ENCODE results near the gene NSG2.

The NSG2 gene

GRCh38 chr5:174073122-174073660, 27.7 kb downstream of the NSG2 start:
- 100% methylated on average over 1 of the region's 3 CpGs for WGBS (ENCODE audit: insufficient coverage)
- H3K27me3 ChIP-seq (replicated peaks in 2 of 5; ENCODE audit: control insufficient read depth in 4 of 5, insufficient read depth in 5 of 5, low read length in 4 of 5): peaks cover 0 to 11% (median 2%) of the 10 kb centered on the region in 5 experiments
- ChIA-PET CTCF (no interaction called here), POLR2A (no interaction called here)
- no peak for DNase-seq
- H3K27ac ChIP-seq (ENCODE audit: insufficient read depth in 1 of 2, low read depth in 1 of 2, low read length in 2 of 2, poor library complexity in 1 of 2, severe bottlenecking in 2 of 2): no peak overlapping the region
- peaks cover 0 to 4% (median 0%) of the 10 kb centered on the region in 5 experiments for H3K9me3 ChIP-seq (ENCODE audit: control extremely low read depth in 1 of 5, control insufficient read depth in 4 of 5, insufficient read depth in 2 of 5, low read depth in 1 of 5, low read length in 4 of 5)
- no peak overlapping the region for H3K4me3 ChIP-seq (ENCODE audit: control insufficient read depth in 1 of 7, extremely low read depth in 1 of 7, insufficient read depth in 4 of 7, low read depth in 2 of 7, low read length in 6 of 7)
- no peaks in the 10 kb centered on the region for H3K4me1 ChIP-seq (ENCODE audit: control extremely low read depth in 1 of 4, control insufficient read depth in 4 of 4, insufficient read depth in 4 of 4, low read length in 3 of 4)
- no peaks in the 10 kb centered on the region for H3K36me3 ChIP-seq (ENCODE audit: control insufficient read depth in 4 of 4, insufficient read depth in 4 of 4, low read length in 3 of 4)

DNA sequence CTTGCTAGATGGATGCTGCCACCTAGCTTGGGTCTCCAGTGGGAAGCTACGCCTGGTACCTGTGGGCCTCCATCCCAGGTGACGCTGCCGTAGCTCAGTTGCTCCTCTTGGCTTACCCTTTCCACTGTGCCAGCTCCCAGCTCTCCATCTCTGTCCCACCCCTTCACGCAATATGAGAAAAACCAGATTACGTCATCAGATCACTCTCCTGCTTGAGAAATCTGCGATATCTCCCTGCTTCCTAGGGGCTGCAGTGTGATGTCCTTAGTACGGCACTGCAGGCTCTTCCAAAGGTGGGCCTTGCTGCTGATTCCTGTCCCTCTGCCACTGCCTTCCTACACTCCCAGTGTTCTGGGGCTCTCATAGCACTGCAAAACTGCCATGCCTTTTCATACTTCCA, 28.9 kb downstream of the NSG2 start:
- no peaks in the 10 kb centered on the region for H3K36me3 ChIP-seq (ENCODE audit: control insufficient read depth in 4 of 4, insufficient read depth in 4 of 4, low read length in 3 of 4)
- WGBS (ENCODE audit: insufficient coverage): 98% methylated on average over 7 of the region's 7 CpGs
- POLR2A ChIA-PET: no interaction called here
- CTCF ChIA-PET: no interaction called here
- DNase-seq: no peak
- H3K27me3 ChIP-seq (replicated peaks in 2 of 5; ENCODE audit: control insufficient read depth in 4 of 5, insufficient read depth in 5 of 5, low read length in 4 of 5): peaks cover 0 to 11% (median 2%) of the 10 kb centered on the region in 5 experiments
- H3K27ac ChIP-seq (ENCODE audit: insufficient read depth in 1 of 2, low read depth in 1 of 2, low read length in 2 of 2, poor library complexity in 1 of 2, severe bottlenecking in 2 of 2): no peak overlapping the region
- H3K9me3 ChIP-seq (ENCODE audit: control extremely low read depth in 1 of 5, control insufficient read depth in 4 of 5, insufficient read depth in 2 of 5, low read depth in 1 of 5, low read length in 4 of 5): peaks cover 0 to 4% (median 0%) of the 10 kb centered on the region in 5 experiments
- no peak overlapping the region for H3K4me3 ChIP-seq (ENCODE audit: control insufficient read depth in 1 of 7, extremely low read depth in 1 of 7, insufficient read depth in 4 of 7, low read depth in 2 of 7, low read length in 6 of 7)
- no peaks in the 10 kb centered on the region for H3K4me1 ChIP-seq (ENCODE audit: control extremely low read depth in 1 of 4, control insufficient read depth in 4 of 4, insufficient read depth in 4 of 4, low read length in 3 of 4)

DNA sequence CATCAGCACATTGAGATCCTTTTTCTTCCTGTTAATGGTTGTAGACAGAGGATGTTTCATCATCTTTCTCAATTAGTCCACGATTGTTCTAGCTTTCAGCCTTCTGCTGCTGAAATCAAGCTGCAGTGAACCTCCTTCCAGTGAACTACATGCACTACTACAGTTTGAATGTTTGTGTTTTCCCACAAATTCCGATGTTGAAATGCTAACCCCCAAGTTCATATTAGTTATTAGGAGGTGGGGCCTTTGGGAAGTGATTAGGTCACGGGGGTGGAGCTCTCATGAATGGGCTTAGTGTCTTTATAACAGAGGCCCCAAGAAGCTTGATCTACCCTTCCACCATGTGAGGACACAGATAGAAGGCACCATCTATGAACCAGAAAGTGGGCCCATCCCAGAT, 32.9 kb downstream of the NSG2 start:
- H3K4me1 ChIP-seq (ENCODE audit: control extremely low read depth in 1 of 4, control insufficient read depth in 4 of 4, insufficient read depth in 4 of 4, low read length in 3 of 4): no peaks in the 10 kb centered on the region
- peaks cover 0 to 11% (median 2%) of the 10 kb centered on the region in 5 experiments for H3K27me3 ChIP-seq (replicated peaks in 2 of 5; ENCODE audit: control insufficient read depth in 4 of 5, insufficient read depth in 5 of 5, low read length in 4 of 5)
- ChIA-PET POLR2A (no interaction called here), CTCF (no interaction called here)
- H3K4me3 ChIP-seq (ENCODE audit: control insufficient read depth in 1 of 7, extremely low read depth in 1 of 7, insufficient read depth in 4 of 7, low read depth in 2 of 7, low read length in 6 of 7): no peak overlapping the region
- no peaks in the 10 kb centered on the region for H3K36me3 ChIP-seq (ENCODE audit: control insufficient read depth in 4 of 4, insufficient read depth in 4 of 4, low read length in 3 of 4)
- peaks cover 0 to 4% (median 0%) of the 10 kb centered on the region in 5 experiments for H3K9me3 ChIP-seq (ENCODE audit: control extremely low read depth in 1 of 5, control insufficient read depth in 4 of 5, insufficient read depth in 2 of 5, low read depth in 1 of 5, low read length in 4 of 5)
- DNase-seq: no peak
- no peak overlapping the region for H3K27ac ChIP-seq (ENCODE audit: insufficient read depth in 1 of 2, low read depth in 1 of 2, low read length in 2 of 2, poor library complexity in 1 of 2, severe bottlenecking in 2 of 2)
- 86% methylated on average over 1 of the region's 3 CpGs for whole genome bisulfite sequencing (ENCODE audit: insufficient coverage)

DNA sequence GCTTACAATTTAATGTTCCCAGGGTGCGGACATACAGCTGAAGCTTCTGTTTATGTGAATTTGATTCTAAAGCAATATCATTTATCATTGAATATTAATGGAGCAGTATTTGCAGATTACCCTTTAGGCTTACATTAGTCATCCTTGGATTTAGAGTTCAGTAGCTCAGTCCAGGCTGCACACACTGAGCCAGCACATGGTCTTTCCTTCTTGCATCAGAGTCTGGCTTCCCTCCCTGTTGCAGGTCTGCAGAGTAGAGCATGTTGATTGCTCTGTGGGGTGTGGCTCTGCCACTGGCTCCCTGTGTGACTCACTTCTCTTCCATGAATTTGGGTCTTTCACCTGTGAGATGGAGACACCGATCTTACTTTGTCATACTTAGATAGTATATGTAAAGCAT, 36.8 kb downstream of the NSG2 start:
- H3K4me1 ChIP-seq (ENCODE audit: control extremely low read depth in 1 of 4, control insufficient read depth in 4 of 4, insufficient read depth in 4 of 4, low read length in 3 of 4): no peaks in the 10 kb centered on the region
- H3K4me3 ChIP-seq (ENCODE audit: control insufficient read depth in 1 of 7, extremely low read depth in 1 of 7, insufficient read depth in 4 of 7, low read depth in 2 of 7, low read length in 6 of 7): no peak overlapping the region
- no peak for DNase-seq
- peaks cover 0 to 4% (median 0%) of the 10 kb centered on the region in 5 experiments for H3K27me3 ChIP-seq (replicated peaks in 2 of 5; ENCODE audit: control insufficient read depth in 4 of 5, insufficient read depth in 5 of 5, low read length in 4 of 5)
- no peak overlapping the region for H3K27ac ChIP-seq (ENCODE audit: insufficient read depth in 1 of 2, low read depth in 1 of 2, low read length in 2 of 2, poor library complexity in 1 of 2, severe bottlenecking in 2 of 2)
- CTCF ChIA-PET: no interaction called here
- no CpG with 5 or more reads among the region's 2 CpGs for WGBS (ENCODE audit: insufficient coverage)
- no peaks in the 10 kb centered on the region for H3K9me3 ChIP-seq (ENCODE audit: control extremely low read depth in 1 of 5, control insufficient read depth in 4 of 5, insufficient read depth in 2 of 5, low read depth in 1 of 5, low read length in 4 of 5)
- no peaks in the 10 kb centered on the region for H3K36me3 ChIP-seq (ENCODE audit: control insufficient read depth in 4 of 4, insufficient read depth in 4 of 4, low read length in 3 of 4)
- POLR2A ChIA-PET: no interaction called here

GRCh38 chr5:174083056-174083827, 37.7 kb downstream of the NSG2 start:
- Histone ChIP-seq H3K27ac (ENCODE audit: insufficient read depth in 1 of 2, low read depth in 1 of 2, low read length in 2 of 2, poor library complexity in 1 of 2, severe bottlenecking in 2 of 2) (no peak overlapping the region), H3K36me3 (ENCODE audit: control insufficient read depth in 4 of 4, insufficient read depth in 4 of 4, low read length in 3 of 4) (no peaks in the 10 kb centered on the region), H3K4me1 (ENCODE audit: control extremely low read depth in 1 of 4, control insufficient read depth in 4 of 4, insufficient read depth in 4 of 4, low read length in 3 of 4) (no peaks in the 10 kb centered on the region), H3K27me3 (replicated peaks in 2 of 5; ENCODE audit: control insufficient read depth in 4 of 5, insufficient read depth in 5 of 5, low read length in 4 of 5) (peaks cover 0 to 2% (median 0%) of the 10 kb centered on the region in 5 experiments), H3K9me3 (ENCODE audit: control extremely low read depth in 1 of 5, control insufficient read depth in 4 of 5, insufficient read depth in 2 of 5, low read depth in 1 of 5, low read length in 4 of 5) (no peaks in the 10 kb centered on the region), H3K4me3 (ENCODE audit: control insufficient read depth in 1 of 7, extremely low read depth in 1 of 7, insufficient read depth in 4 of 7, low read depth in 2 of 7, low read length in 6 of 7) (no peak overlapping the region)
- WGBS (ENCODE audit: insufficient coverage): 93% methylated on average over 11 of the region's 12 CpGs
- ChIA-PET POLR2A (interaction anchor here (0.5 kb wide), 1 partner anchor 782 kb away, joined by 3 read pairs; no protein-coding TSS in a partner anchor), CTCF (interaction anchor here (1.0 kb wide), 1 partner anchor 17 kb away, joined by 3 read pairs; no protein-coding TSS in a partner anchor)
- DNase-seq: no peak

- Histone ChIP-seq H3K9me3 (ENCODE audit: control extremely low read depth in 1 of 5, control insufficient read depth in 4 of 5, insufficient read depth in 2 of 5, low read depth in 1 of 5, low read length in 4 of 5) (no peaks in the 10 kb centered on the region), H3K36me3 (ENCODE audit: control insufficient read depth in 4 of 4, insufficient read depth in 4 of 4, low read length in 3 of 4) (no peaks in the 10 kb centered on the region), H3K27me3 (replicated peaks in 2 of 5; ENCODE audit: control insufficient read depth in 4 of 5, insufficient read depth in 5 of 5, low read length in 4 of 5) (peaks cover 0 to 5% (median 0%) of the 10 kb centered on the region in 5 experiments), H3K4me1 (ENCODE audit: control extremely low read depth in 1 of 4, control insufficient read depth in 4 of 4, insufficient read depth in 4 of 4, low read length in 3 of 4) (no peaks in the 10 kb centered on the region), H3K27ac (ENCODE audit: insufficient read depth in 1 of 2, low read depth in 1 of 2, low read length in 2 of 2, poor library complexity in 1 of 2, severe bottlenecking in 2 of 2) (no peak overlapping the region), H3K4me3 (ENCODE audit: control insufficient read depth in 1 of 7, extremely low read depth in 1 of 7, insufficient read depth in 4 of 7, low read depth in 2 of 7, low read length in 6 of 7) (no peak overlapping the region)
- no peak for DNase-seq
- ChIA-PET POLR2A (no interaction called here), CTCF (no interaction called here)
- 75% methylated on average over 8 of the region's 8 CpGs for WGBS (ENCODE audit: insufficient coverage)
Observed at GRCh38 chr5:174084691-174085154, 39.2 kb downstream of the NSG2 start.

GRCh38 chr5:174086751-174087150, 41.2 kb downstream of the NSG2 start:
- H3K36me3 ChIP-seq (ENCODE audit: control insufficient read depth in 4 of 4, insufficient read depth in 4 of 4, low read length in 3 of 4): no peaks in the 10 kb centered on the region
- POLR2A ChIA-PET: no interaction called here
- no peak for DNase-seq
- no peak overlapping the region for H3K4me3 ChIP-seq (ENCODE audit: control insufficient read depth in 1 of 7, extremely low read depth in 1 of 7, insufficient read depth in 4 of 7, low read depth in 2 of 7, low read length in 6 of 7)
- peaks cover 0 to 11% (median 0%) of the 10 kb centered on the region in 5 experiments for H3K27me3 ChIP-seq (replicated peaks in 2 of 5; ENCODE audit: control insufficient read depth in 4 of 5, insufficient read depth in 5 of 5, low read length in 4 of 5)
- CTCF ChIA-PET: no interaction called here
- H3K4me1 ChIP-seq (ENCODE audit: control extremely low read depth in 1 of 4, control insufficient read depth in 4 of 4, insufficient read depth in 4 of 4, low read length in 3 of 4): no peaks in the 10 kb centered on the region
- H3K27ac ChIP-seq (ENCODE audit: insufficient read depth in 1 of 2, low read depth in 1 of 2, low read length in 2 of 2, poor library complexity in 1 of 2, severe bottlenecking in 2 of 2): no peak overlapping the region
- 97% methylated on average over 5 of the region's 5 CpGs for WGBS (ENCODE audit: insufficient coverage)
- H3K9me3 ChIP-seq (ENCODE audit: control extremely low read depth in 1 of 5, control insufficient read depth in 4 of 5, insufficient read depth in 2 of 5, low read depth in 1 of 5, low read length in 4 of 5): no peaks in the 10 kb centered on the region
